SIG-M5 treated with dmso at 0.1 percent for 504 hours (cell line): Measurements from ENCODE around the gene FANCM.

ENCODE experiments used
- DNase-seq: peaks from one replicate; lab custom pipeline; 2025; ENCODE audit not compliant: unreplicated experiment; lab: John Stamatoyannopoulos, UW

FANCM gene

GRCh38 chr14:45135659-45136395 lies at the start of gene FANCM:
TSS of gene FANCM (plus strand) at chr14:45135930. CDS start at chr14:45136032, 102 bp downstream.
- DNase-seq: peak; percentile 97

DNA sequence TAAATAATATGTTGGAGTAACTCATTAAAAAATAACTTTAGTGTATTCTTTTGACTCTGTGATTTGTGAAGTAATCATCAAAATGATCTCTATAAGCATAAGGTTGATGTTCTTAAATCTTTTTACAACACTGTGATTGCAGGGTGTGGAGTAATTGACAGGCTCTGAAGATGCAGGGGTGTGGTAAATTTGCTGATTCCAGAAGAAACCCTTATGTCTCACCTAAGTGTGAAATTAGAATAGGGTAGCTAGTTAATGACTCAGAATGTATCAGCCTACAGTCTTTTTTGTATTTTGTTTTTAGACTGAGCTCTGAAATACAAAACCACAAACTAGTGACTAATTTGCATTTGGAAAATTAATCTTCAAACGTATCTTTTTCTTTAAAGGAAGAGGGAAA lies 45.9 kb upstream of the FANCM start:
- no peak for DNase-seq

DNA sequence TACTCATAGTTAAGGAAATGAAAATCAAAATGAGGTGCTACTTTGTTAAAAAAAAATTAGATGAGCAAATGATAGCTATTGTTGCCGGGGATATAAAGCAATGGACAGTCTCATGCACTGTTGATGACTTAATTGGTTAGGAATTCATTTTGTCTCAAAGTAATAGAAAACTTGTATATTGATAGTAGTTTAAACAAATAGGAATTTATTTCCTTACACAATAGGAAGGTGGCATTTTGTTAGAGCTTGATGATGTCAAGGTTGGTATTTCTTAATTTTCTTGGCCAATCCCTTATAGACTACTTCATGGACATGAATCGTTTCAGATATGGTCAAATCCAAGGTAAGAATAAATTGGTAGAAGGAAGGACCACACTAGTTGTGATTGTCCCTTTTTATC lies 44.0 kb upstream of the FANCM start:
- no peak for DNase-seq

DNA sequence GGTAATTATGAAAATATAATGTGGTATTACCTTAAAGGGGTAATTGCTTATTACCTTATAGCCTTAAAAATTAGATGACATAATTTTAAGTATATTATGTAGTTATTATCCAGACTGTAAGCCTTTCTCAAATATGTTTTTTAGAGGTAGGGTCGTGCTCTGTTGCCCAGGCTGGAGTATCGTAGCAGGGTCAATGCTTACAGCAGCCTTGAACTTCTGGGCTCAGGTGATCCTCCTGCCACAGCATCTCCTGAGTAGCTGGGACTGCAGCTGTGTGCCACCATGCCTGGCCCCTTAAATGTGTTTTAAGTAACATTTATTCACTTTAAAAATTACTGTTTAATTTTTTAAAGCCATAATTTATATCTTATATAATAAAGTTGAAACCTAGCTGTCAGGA lies 41.5 kb upstream of the FANCM start:
- no peak for DNase-seq

GRCh38 chr14:45095143-45095542 lies 40.6 kb upstream of the FANCM start:
- DNase-seq: no peak

GRCh38 chr14:45096218-45096617 lies 39.5 kb upstream of the FANCM start:
- DNase-seq: no peak

GRCh38 chr14:45103806-45104205 lies 31.9 kb upstream of the FANCM start:
- no peak for DNase-seq

- DNase-seq: no peak
Observed at GRCh38 chr14:45104561-45104960, 31.2 kb upstream of the FANCM start.

DNA sequence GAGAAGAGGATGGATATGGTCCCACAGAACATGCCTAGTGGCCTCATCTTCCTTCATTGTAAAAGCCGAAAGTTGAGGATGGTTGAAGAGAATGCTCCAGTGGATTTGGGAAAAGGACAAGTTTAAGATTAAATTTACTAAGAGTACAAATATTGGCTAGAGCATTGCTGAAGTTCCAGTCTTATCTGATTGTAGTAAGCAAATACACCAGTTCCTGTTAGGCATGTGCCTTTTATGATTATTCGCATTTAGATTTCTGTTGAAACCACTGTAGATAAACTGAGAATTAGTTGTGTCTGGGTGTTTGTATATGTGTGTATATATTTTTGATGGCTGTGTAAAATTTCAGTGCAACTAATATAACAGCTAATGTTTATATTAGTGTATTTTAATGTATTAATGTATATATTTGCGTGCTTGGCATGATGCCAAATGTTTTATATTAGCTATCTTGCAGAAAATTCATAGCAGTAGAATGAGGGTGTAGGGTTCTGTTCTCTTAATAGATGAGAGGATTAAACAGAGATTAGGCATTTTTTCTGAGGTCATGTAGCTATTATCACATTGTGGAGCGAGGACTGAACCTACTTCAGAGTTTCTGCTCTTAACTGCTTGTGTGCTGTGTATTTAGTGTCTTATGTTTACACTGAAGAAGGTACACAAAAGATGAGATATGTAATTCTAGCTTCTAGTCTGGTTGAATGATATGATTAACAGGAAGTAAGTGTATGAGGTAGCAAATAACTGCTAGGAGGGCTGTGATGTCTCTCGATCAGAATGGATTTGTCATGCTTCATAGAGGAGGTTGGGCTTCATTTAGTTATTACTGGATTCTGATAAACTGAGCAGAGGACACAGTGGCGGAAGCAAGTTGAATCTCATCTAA lies 22.6 kb upstream of the FANCM start:
- DNase-seq: peak; percentile 27

GRCh38 chr14:45114327-45114726 lies 21.4 kb upstream of the FANCM start:
- no peak for DNase-seq

- DNase-seq: no peak
Observed at GRCh38 chr14:45118594-45118993, 17.1 kb upstream of the FANCM start.

GRCh38 chr14:45120096-45120495 lies 15.6 kb upstream of the FANCM start:
- no peak for DNase-seq

GRCh38 chr14:45123271-45123670 lies 12.5 kb upstream of the FANCM start:
- no peak for DNase-seq

DNA sequence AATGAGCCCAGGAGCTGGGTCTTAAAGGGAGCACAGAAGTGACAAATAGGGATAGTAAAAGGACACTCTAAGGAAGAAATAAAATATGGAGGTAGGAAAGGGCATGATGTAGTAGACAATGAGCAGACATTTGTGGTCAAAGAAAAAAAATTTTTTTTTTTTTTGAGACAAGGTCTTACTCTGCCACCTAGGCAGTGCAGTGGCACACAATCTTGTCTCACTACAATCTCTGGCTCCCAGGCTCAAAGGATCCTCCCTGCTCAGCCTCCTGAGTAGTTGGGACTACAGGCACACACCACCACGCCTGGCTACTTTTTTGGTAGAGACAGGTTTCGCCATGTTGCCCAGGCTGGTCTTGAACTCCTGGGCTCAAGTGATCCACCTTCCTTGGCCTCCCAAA lies 10.0 kb upstream of the FANCM start:
- no peak for DNase-seq

GRCh38 chr14:45128963-45129629 lies 6.6 kb upstream of the FANCM start:
- no peak for DNase-seq

- DNase-seq: no peak
Observed at GRCh38 chr14:45133683-45134050, 2.1 kb upstream of the FANCM start.

DNA sequence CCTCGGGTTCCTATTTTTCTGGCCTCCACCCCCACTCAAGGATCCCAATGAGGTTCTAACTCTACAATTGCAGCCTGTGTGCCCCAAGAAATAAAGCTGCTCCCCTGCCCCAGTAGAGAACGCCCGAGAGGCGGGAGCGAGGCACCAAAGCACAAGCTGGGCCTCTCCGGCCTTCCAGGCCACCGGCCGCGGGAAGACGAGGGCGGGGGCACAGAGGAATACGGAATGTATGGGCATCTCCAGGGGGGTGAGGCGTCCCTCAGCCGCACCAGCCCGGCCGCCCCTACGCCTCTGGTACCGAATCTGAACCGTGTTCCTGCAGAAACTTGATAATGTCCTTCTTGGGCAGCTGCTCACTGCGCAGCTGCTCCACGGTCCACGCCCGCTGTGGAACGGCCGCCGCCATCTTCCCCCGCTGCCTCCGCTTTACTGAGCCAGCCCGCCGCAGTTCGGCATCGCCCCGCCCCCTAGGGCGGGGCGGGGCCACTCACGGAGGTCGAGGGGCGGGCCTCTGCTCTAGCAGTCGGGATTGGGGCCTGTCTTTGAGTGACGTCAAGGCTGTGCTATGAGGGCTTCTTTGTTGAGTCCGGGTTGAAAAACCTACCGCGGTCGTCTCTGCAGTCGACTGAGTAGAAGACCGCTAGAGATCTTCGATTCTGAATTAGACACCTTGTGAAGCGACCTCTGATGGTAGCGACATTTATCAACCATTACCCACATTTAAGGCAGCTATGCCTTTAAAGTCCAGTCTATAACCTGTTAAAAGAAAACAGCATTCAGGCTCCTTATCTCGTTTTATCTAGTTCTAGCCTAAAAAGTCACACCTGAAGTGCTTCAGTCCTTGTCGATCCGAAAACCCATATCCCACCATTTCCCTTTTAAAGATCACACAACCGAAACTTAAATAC lies 1.4 kb upstream of the FANCM start, which contains the start of gene FKBP3:
Gene FKBP3, minus strand, starts transcription at position 431 of the 908 bp plus-strand sequence. Its CDS starts 25 bp downstream, at position 406.
- peak; percentile 98 for DNase-seq

DNA sequence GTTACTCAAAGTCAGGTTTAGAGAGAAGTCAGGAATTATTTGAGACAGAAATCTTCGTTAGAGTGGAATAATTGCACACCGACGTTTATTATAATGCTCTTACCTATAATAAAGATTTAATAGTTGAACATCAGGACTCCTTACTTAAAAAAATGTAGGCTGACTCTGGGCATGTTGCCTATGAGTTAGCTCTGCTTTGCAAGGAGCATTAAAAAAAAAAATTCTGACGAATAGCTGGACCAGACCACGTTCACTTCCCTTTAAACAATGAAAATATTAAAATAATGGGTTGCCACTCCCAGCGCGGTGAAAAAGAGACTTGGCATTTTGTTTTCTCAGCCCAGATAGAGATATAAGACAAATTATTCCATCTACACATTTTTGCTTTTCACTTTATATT lies 574 bp upstream of the FANCM start:
- no peak for DNase-seq

GRCh38 chr14:45136399-45136798 lies 669 bp downstream of the FANCM start:
- no peak for DNase-seq

- no peak for DNase-seq
Observed at GRCh38 chr14:45140661-45141187, 5.0 kb downstream of the FANCM start.
